Rectal smooth muscle tissue (tissue), 1 donor: ENCODE data around the gene DNMT3L.
"Not testable (repeated sequence)": the region's sequence is repeated elsewhere in the genome, so short reads cannot be mapped to it uniquely, and the experiment has no call there.

ENCODE experiments used
- H3K27ac ChIP-seq: one replicate; pipeline ENCODE4 v1.7.0; 2013; ENCODE audit warnings: low read depth, low read length, inconsistent platforms
- H3K27me3 ChIP-seq: one replicate; pipeline ENCODE4 v1.7.0; 2013; ENCODE audit warnings: low read length; ENCODE audit not compliant: control insufficient read depth, insufficient read depth
- H3K36me3 ChIP-seq: one replicate; pipeline ENCODE4 v1.7.0; 2013; ENCODE audit warnings: low read length; ENCODE audit not compliant: control insufficient read depth, insufficient read depth
- H3K4me1 ChIP-seq: one replicate; pipeline ENCODE4 v1.7.0; 2013; ENCODE audit warnings: low read length; ENCODE audit not compliant: control insufficient read depth, insufficient read depth
- H3K4me3 ChIP-seq: one replicate; pipeline ENCODE4 v1.7.0; 2013; ENCODE audit warnings: low read length
- H3K9ac ChIP-seq: one replicate; pipeline ENCODE4 v1.7.0; 2013; ENCODE audit warnings: low read length

Gene DNMT3L

DNA sequence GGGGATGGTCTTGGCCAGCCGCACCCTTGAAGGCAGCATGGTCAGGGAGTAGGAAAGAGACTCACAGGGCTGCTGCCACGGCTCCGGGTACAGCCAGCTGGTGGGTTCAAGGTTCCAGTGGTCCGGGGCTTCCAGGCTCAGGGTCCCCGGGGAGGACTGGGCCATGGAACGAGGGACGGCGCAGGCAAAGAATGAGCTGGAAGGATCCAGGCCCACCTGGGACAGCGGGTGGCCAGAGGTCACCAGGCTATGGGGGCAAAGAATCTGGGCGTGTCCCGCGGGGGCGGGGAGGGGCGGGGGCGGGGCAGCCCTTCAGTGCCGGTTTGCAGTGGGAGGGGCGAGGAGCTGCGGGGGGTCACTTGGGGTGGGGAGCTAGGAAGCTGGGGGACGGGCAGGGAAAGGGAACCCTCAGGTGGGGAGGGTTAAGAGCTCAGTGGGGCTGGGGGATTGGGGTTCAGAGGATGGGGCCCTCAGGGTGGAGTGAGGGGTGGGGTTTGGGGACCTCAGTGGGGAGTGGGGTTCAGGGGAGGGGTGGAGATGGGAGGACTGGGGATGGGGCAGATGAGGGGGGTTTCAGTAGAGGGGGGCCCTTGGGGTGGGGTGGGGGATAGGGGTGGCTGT is at the start of gene DNMT3L:
Gene DNMT3L, minus strand, starts transcription at position 223 of the 621 bp plus-strand sequence. CDS start 638 bp downstream, outside the sequence.
- no peaks in the 10 kb centered on the region for H3K4me1 ChIP-seq

DNA sequence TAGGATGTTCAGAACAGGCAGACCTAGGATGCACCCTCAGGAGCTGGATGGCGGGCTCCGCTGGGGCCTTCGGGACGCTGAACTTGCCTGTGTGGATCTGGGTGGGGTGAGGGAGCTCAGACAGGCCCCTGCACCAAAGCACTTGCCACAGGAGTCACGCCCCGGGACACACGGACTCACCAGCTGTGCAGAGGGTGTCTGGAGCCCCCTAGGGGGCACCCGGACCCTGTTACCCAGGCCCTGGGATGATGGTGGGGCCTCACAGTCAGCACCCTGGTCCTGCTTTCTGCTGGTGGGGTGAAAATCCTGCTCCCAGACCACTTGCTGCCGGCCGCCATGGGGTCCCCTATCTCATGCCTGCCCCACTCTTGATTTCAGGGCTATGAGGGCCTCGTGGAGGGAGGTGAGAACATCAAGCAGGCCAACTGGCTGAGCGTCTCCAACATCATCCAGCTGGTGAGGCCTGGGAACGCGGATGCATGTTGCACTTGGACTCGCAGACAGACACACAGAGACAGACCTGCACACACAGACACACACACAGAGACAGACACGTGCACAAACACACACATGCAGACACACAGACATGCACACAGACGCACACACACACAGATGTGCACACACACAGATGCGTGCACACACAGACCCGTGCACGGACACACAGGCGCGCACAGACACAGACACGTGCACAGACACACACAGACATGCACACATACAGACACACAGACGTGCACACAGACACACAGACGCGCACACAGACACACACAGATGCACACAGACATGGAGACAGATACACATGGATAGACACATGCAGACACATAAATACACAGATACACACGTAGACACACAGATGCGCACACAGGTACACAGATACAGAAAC is 49.2 kb upstream of the DNMT3L start:
- Histone ChIP-seq H3K4me3 (no peak overlapping the region), H3K27me3 (no peaks in the 10 kb centered on the region), H3K4me1 (no peaks in the 10 kb centered on the region), H3K9ac (no peak overlapping the region), H3K27ac (no peak overlapping the region), H3K36me3 (peaks cover 28% of the 10 kb centered on the region)

More for the DNA sequence above, at the start of gene DNMT3L:
- no peak within 1 kb of the TSS for H3K27ac ChIP-seq
- no peaks in the 10 kb centered on the region for H3K27me3 ChIP-seq
- no peak within 1 kb of the TSS for H3K9ac ChIP-seq
- H3K4me3 ChIP-seq, result no peak within 1 kb of the TSS
- H3K36me3 ChIP-seq, result no peaks in the 10 kb centered on the region

DNA sequence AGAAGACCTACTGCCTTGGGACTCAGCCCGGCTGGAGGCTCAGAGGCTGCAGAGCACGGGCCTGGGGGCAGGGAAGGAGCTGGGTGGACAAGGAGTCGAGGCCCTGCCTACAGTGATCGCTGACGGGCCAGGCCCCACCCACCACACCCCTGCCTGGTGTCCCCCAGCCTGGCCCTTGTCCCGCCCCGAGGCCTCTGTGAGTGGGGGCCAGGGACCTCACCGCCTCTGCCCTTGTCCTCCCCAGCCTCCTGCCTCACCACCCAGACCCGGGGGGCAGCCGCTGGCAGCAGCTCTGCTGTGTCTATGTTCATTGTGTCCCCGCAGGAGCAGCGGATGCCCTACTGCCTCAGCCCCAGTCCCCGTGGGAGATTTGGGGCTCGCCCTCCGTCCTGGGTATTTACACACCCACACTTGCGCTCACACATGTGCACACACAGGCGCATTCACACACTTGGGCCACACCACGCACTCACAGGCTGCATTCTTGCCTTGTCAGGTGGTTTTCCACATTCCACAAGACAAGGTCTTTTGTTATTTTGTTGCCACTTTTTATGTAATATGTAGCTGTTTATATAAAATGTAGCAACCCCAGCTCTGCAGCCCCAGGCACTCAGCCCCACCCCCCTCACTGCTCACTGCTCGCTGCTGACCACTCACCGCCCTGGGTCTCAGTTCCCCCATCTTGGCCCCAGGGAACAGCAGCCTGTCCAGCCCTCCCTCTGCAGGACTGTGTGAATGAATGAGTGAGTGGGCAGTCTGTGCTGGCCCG is 45.4 kb upstream of the DNMT3L start:
- Histone ChIP-seq H3K36me3 (peaks cover 17% of the 10 kb centered on the region), H3K4me1 (peaks cover 3% of the 10 kb centered on the region), H3K27me3 (no peaks in the 10 kb centered on the region), H3K27ac (no peak overlapping the region), H3K9ac (no peak overlapping the region), H3K4me3 (no peak overlapping the region)

DNA sequence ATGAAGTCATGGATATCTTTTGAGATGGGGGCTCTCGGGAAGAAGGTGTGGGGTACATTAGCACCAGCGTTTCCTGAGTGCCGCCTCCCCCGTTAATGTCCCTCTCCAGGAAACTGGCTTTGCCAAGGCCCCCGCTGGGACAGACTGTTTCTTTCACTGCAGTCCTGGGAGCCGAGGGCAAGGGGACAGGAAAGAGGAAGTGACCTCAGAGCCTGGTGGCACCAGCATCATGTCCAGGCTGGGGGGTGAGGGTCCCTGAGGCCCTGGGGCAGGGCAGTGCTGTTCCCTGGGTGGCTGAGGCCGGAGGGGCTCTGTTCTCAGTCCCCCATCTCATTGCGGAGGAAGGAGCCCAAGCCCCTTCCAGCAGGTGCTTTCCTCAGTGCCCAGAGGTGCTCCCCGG is 44.0 kb upstream of the DNMT3L start:
- Histone ChIP-seq H3K36me3 (peaks cover 6% of the 10 kb centered on the region), H3K27ac (no peak overlapping the region), H3K4me3 (no peak overlapping the region), H3K4me1 (peaks cover 6% of the 10 kb centered on the region), H3K27me3 (no peaks in the 10 kb centered on the region), H3K9ac (no peak overlapping the region)

DNA sequence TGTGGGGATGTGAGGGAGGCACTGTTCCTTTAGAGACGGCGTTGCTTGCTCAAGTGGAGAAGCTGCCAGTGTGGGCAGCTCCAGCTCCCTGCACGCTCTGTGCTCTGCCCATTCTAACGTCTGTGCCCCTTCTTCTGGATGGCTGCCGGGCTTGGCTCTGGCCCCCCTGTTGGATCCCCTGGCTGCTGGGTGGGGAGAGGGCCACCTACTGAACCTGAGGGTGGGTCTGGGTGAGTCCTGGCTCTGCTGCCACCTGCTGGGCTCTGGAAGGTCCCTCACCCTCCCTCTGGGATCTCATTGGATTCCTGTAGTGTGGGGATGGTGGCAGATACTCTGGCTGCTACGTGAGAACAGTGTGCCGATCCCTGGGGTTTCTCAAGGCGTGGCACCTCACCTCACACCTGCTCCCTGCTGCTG is 43.2 kb upstream of the DNMT3L start:
- peaks cover 2% of the 10 kb centered on the region for H3K36me3 ChIP-seq
- no peak overlapping the region for H3K27ac ChIP-seq
- peaks cover 6% of the 10 kb centered on the region for H3K4me1 ChIP-seq
- H3K4me3 ChIP-seq, result no peak overlapping the region
- H3K9ac ChIP-seq, result no peak overlapping the region
- H3K27me3 ChIP-seq, result no peaks in the 10 kb centered on the region

DNA sequence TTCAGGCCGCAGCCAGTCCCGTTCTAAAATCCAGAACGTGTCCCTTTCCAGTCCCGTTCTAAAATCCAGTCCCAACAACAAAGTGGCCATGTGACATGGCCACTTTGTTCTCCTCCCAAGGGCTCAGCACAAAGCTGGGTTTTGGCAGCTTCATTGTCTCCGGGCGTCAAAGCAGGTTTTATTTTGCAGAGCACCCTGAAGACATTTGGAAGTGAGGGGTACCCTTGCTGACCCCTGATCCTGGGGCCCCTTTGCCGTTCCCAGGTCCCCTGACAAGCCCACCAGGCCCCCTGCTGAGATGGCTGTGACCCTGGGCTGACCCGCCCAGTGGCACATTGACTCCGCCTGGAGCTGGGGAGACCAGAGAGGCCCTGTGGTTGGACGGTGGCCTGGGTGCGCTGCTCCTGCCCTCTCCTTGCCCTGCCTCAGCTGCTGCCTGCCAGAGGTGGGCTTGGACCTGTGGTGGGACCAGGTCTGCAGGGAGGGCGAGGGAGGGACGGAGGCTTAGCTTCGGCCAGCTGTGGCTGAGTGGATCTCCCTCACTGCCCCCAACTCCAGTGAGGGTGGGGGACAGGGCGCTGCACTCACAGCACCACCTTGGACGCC is 42.4 kb upstream of the DNMT3L start:
- H3K27me3 ChIP-seq, result no peaks in the 10 kb centered on the region
- H3K4me3 ChIP-seq, result no peak overlapping the region
- peaks cover 8% of the 10 kb centered on the region for H3K4me1 ChIP-seq
- peaks cover 2% of the 10 kb centered on the region for H3K36me3 ChIP-seq
- no peak overlapping the region for H3K9ac ChIP-seq
- no peak overlapping the region for H3K27ac ChIP-seq

DNA sequence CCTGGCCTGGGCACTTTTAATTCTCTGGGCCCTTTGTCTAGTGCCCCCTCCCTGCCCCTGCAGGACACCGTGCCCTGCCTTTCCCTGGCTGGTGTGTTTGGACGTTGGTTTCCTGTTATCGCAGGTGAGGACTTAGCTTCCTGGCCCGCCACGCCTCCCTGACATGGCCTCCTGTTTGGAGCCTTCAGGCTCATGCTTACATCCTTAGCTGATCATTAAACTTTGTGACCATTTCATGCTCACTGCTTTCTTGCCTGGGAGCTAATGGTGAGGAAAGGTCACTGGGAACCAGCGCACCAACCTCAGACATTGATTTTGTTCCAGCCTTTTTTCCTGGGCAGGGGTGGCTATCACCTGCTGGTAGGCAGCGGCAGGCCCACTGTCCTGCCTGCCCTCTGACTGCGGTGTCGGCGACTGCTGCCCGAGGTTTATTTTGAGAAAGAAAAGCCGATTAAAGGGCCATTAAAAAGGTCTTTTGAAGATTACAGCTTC is 41.8 kb upstream of the DNMT3L start:
- no peak overlapping the region for H3K4me3 ChIP-seq
- no peak overlapping the region for H3K9ac ChIP-seq
- peaks cover 9% of the 10 kb centered on the region for H3K4me1 ChIP-seq
- no peaks in the 10 kb centered on the region for H3K27me3 ChIP-seq
- H3K27ac ChIP-seq, result no peak overlapping the region
- H3K36me3 ChIP-seq, result peaks cover 2% of the 10 kb centered on the region

DNA sequence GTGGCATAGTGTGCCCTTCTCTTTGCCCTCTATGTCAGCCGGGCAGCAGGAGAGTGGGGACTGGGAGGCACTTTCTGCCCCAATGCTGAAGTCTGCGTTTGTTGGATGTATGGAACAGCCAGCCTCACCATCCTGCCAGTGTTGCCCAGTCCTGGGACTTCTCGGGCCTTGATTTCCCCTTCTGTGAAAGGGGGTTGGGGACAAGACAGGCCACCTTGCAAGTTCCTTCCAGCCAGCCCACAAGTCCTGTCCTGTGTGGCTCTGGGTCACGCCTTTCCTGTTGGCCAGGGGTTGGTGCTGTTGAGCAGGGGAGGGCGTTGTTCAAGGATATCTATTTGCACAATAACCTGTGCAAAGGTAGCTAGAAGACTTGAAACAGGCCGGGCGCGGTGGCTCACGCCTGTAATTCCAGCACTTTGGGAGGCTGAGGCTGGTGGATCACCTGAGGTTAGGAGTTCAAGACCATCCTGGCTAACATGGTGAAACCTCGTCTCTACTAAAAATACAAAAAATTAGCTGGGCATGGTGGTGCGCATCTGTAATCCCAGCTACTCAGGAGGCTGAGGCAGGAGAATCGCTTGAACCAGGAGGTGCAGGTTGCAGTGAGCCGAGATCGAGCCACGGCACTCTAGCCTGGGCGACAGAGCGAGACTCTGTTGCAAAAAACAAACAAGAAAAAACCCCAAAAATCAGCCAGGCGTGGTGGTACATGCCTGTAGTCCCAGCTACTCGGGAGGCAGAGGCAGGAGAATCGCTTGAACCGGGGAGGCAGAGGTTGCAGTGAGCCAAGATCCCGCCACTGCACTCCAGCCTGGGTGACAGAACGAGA is 41.1 kb upstream of the DNMT3L start:
- not testable (repeated sequence) for H3K36me3 ChIP-seq, H3K9ac ChIP-seq, H3K4me1 ChIP-seq, H3K27me3 ChIP-seq, H3K27ac ChIP-seq
- peak overlapping the region; percentile 2 for H3K4me3 ChIP-seq

DNA sequence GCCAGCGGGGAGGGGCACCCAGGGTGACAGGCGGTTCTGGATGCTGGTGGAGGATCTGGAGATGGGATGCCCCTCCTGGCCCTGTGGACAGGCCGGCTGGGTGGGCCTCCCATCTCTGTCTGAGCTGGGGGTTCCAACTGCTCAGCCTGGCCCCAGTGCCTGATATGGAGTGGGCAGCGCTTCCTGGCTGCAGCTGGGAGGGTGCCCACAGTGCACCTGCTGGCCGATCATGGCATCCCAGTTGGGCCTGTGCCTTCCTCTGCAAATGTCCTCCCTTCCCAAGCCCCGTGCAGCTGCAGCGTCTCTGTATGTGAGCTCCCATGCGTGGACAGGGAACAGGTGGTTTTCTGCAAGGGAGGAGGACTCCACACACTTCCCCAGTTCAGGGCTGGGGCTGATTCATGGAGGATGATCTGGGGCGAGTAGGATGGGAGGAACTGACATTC is 40.3 kb upstream of the DNMT3L start:
- no peak overlapping the region for H3K27ac ChIP-seq
- peak overlapping the region; percentile 3 for H3K4me3 ChIP-seq
- no peaks in the 10 kb centered on the region for H3K36me3 ChIP-seq
- no peak overlapping the region for H3K9ac ChIP-seq
- H3K4me1 ChIP-seq, result peaks cover 9% of the 10 kb centered on the region
- H3K27me3 ChIP-seq, result no peaks in the 10 kb centered on the region

DNA sequence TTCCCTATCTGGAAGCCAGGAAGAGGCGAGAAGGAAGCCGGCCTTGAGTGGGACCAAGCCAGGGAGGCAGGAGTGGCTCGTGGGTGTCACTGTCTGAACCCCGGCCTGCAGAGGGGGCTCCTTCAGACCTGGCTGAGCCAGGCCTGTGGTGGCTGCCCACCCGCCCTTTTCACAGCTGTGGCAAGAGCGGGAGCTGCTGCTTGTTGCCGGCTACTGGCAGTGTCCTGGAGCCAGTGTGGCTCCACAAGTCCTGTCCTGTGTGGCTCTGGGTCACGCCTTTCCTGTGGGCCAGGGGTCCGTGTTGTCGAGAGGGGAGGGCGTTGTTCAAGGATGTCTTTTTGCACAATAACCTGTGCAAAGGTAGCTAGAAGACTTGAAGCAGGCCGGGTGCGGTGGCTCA is 39.4 kb upstream of the DNMT3L start:
- peaks cover 9% of the 10 kb centered on the region for H3K4me1 ChIP-seq
- no peaks in the 10 kb centered on the region for H3K36me3 ChIP-seq
- no peaks in the 10 kb centered on the region for H3K27me3 ChIP-seq
- H3K9ac ChIP-seq, result peak overlapping the region; percentile 75
- H3K27ac ChIP-seq, result no peak overlapping the region
- peak overlapping the region; percentile 82 for H3K4me3 ChIP-seq

DNA sequence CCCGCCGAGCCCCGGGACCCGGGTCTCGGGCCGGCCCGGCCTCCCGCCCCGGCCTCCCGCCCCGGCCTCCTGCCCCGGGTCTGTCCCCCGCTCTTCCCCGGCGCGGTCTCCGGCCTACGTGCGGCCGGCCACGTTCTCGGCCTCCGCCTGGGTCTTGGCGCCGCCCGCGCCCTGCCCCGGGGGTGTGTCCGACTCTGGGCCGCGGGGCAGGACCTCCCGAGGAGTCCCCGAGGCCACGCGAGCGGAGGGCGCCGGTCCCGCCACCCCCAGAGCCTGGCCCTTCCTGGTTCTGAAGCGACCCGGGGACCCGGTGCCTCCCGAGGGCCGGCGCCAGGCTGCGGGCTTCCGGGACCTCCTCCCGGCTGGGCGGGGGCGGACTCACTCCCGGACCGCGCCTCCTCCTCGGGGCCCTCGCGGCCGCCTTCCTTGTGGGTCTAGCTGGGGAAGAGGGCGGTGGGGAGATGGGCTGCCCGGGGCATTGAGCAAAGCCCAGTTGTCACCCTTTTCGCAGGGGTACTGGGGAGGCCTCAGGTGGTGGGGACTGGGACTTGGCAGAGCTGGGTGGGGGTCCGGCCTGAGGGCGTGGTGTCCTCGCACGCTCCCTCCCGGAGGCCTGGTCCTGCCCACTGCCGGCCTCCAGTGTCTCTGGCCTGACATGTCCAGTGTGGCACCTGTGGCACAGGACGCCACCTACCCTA is 38.7 kb upstream of the DNMT3L start:
- peak overlapping the region; percentile 82 for H3K4me3 ChIP-seq
- peak overlapping the region; percentile 83 for H3K27ac ChIP-seq
- peak overlapping the region; percentile 75 for H3K9ac ChIP-seq
- H3K36me3 ChIP-seq, result no peaks in the 10 kb centered on the region
- H3K27me3 ChIP-seq, result peaks cover 3% of the 10 kb centered on the region
- H3K4me1 ChIP-seq, result peaks cover 9% of the 10 kb centered on the region
